Hepatocyte (in vitro differentiated cells): ENCODE results near the gene SGPP2.

ENCODE experiments used
- EZH2 ChIP-seq: fragments of 200-600 bp; sonication (generic); IDR thresholded peaks from 2 replicates; pipeline ENCODE4 v1.6.1; 2016; ENCODE audit warnings: antibody characterized with exemption, mild to moderate bottlenecking, borderline replicate concordance
- EZH2phosphoT487 ChIP-seq: fragments of 200-600 bp; sonication (generic); IDR thresholded peaks from one replicate; pipeline ENCODE4 v1.6.1; 2018; ENCODE audit warnings: antibody characterized with exemption, mild to moderate bottlenecking, low read depth, moderate library complexity; ENCODE audit not compliant: unreplicated experiment, severe bottlenecking
- TF ChIP-seq, protein P1 (sequence below): fragments of 200-600 bp; sonication (generic); IDR thresholded peaks from 2 replicates; pipeline ENCODE4 v1.5.1; 2016; ENCODE audit warnings: antibody characterized with exemption, mild to moderate bottlenecking; ENCODE audit not compliant: poor library complexity

DNA sequence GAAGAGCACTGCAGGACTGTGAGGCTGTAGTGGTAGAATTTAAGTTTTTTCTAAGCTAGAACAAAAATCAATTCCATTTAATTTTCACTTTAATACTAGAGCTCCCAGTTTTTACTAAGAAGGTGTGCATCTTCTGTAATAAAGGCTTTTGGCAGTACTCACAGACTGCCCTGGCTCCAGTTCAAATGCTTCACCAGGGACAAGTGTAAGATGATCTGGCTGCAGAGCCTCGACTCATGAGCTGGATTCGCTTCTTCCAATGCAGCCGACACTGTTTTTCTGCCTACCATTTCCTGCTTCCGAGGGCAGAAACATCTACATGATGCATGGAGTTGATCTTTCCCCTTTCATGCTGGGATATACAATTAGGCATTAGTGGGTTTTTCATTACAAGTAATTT is 144.5 kb downstream of the SGPP2 start:
- TF ChIP-seq, protein P1, sequence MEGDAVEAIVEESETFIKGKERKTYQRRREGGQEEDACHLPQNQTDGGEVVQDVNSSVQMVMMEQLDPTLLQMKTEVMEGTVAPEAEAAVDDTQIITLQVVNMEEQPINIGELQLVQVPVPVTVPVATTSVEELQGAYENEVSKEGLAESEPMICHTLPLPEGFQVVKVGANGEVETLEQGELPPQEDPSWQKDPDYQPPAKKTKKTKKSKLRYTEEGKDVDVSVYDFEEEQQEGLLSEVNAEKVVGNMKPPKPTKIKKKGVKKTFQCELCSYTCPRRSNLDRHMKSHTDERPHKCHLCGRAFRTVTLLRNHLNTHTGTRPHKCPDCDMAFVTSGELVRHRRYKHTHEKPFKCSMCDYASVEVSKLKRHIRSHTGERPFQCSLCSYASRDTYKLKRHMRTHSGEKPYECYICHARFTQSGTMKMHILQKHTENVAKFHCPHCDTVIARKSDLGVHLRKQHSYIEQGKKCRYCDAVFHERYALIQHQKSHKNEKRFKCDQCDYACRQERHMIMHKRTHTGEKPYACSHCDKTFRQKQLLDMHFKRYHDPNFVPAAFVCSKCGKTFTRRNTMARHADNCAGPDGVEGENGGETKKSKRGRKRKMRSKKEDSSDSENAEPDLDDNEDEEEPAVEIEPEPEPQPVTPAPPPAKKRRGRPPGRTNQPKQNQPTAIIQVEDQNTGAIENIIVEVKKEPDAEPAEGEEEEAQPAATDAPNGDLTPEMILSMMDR, result no peak
- no peak for TF ChIP-seq EZH2phosphoT487
- TF ChIP-seq EZH2, result no peak
